SJCRH30 (cell line): Measurements from ENCODE around the gene AOC2. TPM values are rescaled to one million over a fixed set of nuclear protein-coding genes. Genes with fewer than 3 reads are reported as not detected.
"Not testable (repeated sequence)": the region's sequence is repeated elsewhere in the genome, so short reads cannot be mapped to it uniquely, and the experiment has no call there.

Experiments
- DNase-seq, 2 experiments: peaks; one replicate each; pipeline ENCODE4 v3.0.0-alpha.2; 2015 to 2020
- H3K27ac ChIP-seq: fragments of 250-450 bp; sonication (Bioruptor Pico); 2 replicates; pipeline ENCODE4 v1.5.1; 2020; ENCODE audit warnings: mild to moderate bottlenecking, moderate library complexity
- H3K27me3 ChIP-seq: fragments of 250-450 bp; sonication (Bioruptor Pico); 2 replicates; pipeline ENCODE4 v1.5.1; 2020; ENCODE audit warnings: mild to moderate bottlenecking, moderate library complexity
- H3K36me3 ChIP-seq: fragments of 250-450 bp; sonication (Bioruptor Pico); 2 replicates; pipeline ENCODE4 v1.5.1; 2020; ENCODE audit warnings: mild to moderate bottlenecking, moderate library complexity
- H3K4me1 ChIP-seq: fragments of 250-450 bp; sonication (Bioruptor Pico); 2 replicates; pipeline ENCODE4 v1.5.1; 2020; ENCODE audit warnings: mild to moderate bottlenecking, moderate library complexity
- H3K4me3 ChIP-seq: fragments of 250-450 bp; sonication (Bioruptor Pico); 2 replicates; pipeline ENCODE4 v1.5.1; 2020; ENCODE audit warnings: mild to moderate bottlenecking, moderate library complexity
- H3K9me3 ChIP-seq: fragments of 250-450 bp; sonication (Bioruptor Pico); replicated peaks from 2 replicates; pipeline ENCODE4 v1.5.1; 2020; ENCODE audit warnings: mild to moderate bottlenecking, moderate library complexity
- total RNA-seq: library from RNA; depleted of rRNA; stranded (reverse); fragments of >200 nt; shearing (Covaris generic); gene quantifications from 2 replicates; pipeline ENCODE4 v1.2.3, GENCODE V29; 2014

AOC2 gene
- total RNA-seq, 1 experiment from 2014 or later, result 1.1 TPM

- peaks cover 4% of the 10 kb centered on the region; the same call in 1 of the 2 replicates for H3K4me1 ChIP-seq
- no peaks in the 10 kb centered on the region for H3K27me3 ChIP-seq
- H3K27ac ChIP-seq, result no peak overlapping the region
- no peak overlapping the region for H3K4me3 ChIP-seq
- no peak for DNase-seq
- H3K9me3 ChIP-seq, result no peaks in the 10 kb centered on the region
- no peaks in the 10 kb centered on the region for H3K36me3 ChIP-seq
Measured at GRCh38 chr17:42855048-42855596, 10.7 kb downstream of the AOC2 start.

GRCh38 chr17:42856093-42856492 is 11.7 kb downstream of the AOC2 start:
- not testable (repeated sequence) for H3K4me1 ChIP-seq, H3K27me3 ChIP-seq, H3K27ac ChIP-seq, H3K9me3 ChIP-seq, DNase-seq, H3K36me3 ChIP-seq, H3K4me3 ChIP-seq

DNA sequence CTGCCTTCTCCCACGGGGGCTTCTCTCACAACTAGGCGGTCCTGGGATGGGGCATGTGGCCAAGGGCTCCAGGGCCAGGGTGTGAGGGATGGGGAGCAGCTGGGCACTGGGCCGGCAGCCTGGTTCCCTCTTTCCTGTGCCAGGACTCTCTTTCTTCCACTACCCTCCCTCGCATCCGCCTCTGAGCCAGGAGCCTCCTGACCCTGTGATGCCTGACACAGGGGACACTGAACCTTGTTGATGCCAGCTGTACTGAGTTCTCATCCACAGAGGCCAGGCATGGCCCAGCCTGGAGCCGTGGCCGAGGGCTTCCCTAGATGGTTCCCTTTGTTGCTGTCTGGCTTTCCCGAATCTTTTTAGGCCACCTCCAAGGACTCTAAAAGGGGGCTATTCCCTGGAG is 12.1 kb downstream of the AOC2 start:
- not testable (repeated sequence) for H3K27ac ChIP-seq, H3K4me3 ChIP-seq, H3K9me3 ChIP-seq, H3K36me3 ChIP-seq, H3K27me3 ChIP-seq, H3K4me1 ChIP-seq, DNase-seq

GRCh38 chr17:42857389-42857788 is 13.0 kb downstream of the AOC2 start:
- no peak for DNase-seq

DNA sequence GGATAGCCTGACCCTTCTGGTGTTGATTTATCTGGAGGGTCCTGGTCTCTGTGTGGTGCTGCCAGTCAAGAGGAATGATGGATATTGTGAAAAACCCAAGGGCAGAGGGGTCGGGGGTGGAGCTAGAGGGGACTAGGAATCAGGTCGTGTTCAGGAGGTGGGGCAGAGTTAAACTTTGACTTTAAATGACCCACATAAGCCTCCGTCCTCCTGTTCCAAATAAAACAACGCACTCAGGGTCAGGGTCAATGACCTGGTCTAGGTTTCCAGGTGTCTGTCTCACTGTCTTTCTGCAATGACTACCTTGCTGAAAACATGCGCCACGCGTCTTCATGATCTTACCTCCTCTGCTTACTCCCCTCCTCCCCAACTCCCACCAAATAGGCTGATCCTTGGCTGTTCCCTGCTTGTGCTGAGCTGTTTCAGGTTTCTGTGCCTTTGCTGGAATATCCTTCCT is 21.3 kb downstream of the AOC2 start:
- Histone ChIP-seq H3K27me3 (no peaks in the 10 kb centered on the region; the same call in 1 of the 2 replicates), H3K4me3 (no peak overlapping the region), H3K27ac (no peak overlapping the region), H3K9me3 (no peaks in the 10 kb centered on the region), H3K4me1 (peaks cover 5% of the 10 kb centered on the region; the same call in 1 of the 2 replicates), H3K36me3 (no peaks in the 10 kb centered on the region)
- DNase-seq, result no peak

More at GRCh38 chr17:42857389-42857788, 13.0 kb downstream of the AOC2 start:
- Histone ChIP-seq H3K36me3 (no peaks in the 10 kb centered on the region), H3K27ac (no peak overlapping the region), H3K4me3 (no peak overlapping the region), H3K4me1 (no peaks in the 10 kb centered on the region), H3K27me3 (no peaks in the 10 kb centered on the region), H3K9me3 (no peaks in the 10 kb centered on the region)

GRCh38 chr17:42866216-42866615 is 21.8 kb downstream of the AOC2 start:
- H3K9me3 ChIP-seq, result no peaks in the 10 kb centered on the region
- H3K4me1 ChIP-seq, result peaks cover 5% of the 10 kb centered on the region; the same call in 1 of the 2 replicates
- H3K27ac ChIP-seq, result no peak overlapping the region
- no peak overlapping the region for H3K4me3 ChIP-seq
- no peaks in the 10 kb centered on the region; the same call in 1 of the 2 replicates for H3K27me3 ChIP-seq
- H3K36me3 ChIP-seq, result no peaks in the 10 kb centered on the region
- no peak for DNase-seq

- no peaks in the 10 kb centered on the region; the same call in 1 of the 2 replicates for H3K27me3 ChIP-seq
- peaks cover 5% of the 10 kb centered on the region; the same call in 1 of the 2 replicates for H3K4me1 ChIP-seq
- no peaks in the 10 kb centered on the region for H3K9me3 ChIP-seq
- no peak for DNase-seq
- no peak overlapping the region for H3K4me3 ChIP-seq
- H3K36me3 ChIP-seq, result no peaks in the 10 kb centered on the region
- no peak overlapping the region for H3K27ac ChIP-seq
Measured at GRCh38 chr17:42866631-42867575, 22.5 kb downstream of the AOC2 start.

- not testable (repeated sequence) for H3K36me3 ChIP-seq, H3K4me1 ChIP-seq, DNase-seq, H3K27me3 ChIP-seq, H3K9me3 ChIP-seq, H3K27ac ChIP-seq, H3K4me3 ChIP-seq
Measured at GRCh38 chr17:42867694-42868261, 23.4 kb downstream of the AOC2 start.

DNA sequence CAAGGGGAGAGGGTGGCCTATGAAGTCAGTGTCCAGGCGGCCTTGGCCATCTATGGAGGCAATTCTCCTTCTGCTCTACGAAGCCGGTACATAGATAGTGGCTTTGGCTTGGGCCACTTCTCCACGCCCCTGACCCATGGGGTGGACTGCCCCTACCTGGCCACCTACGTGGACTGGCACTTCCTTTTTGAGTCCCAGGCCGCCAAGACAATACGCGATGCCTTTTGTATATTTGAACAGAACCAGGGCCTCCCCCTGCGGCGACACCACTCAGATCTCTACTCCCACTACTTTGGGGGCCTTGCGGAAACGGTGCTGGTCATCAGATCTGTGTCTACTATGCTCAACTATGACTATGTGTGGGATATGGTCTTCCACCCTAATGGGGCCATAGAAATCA is 24.0 kb downstream of the AOC2 start:
- Histone ChIP-seq H3K36me3 (no peaks in the 10 kb centered on the region), H3K27me3 (no peaks in the 10 kb centered on the region; the same call in 1 of the 2 replicates), H3K4me1 (peaks cover 5% of the 10 kb centered on the region; the same call in 1 of the 2 replicates), H3K27ac (no peak overlapping the region), H3K9me3 (no peaks in the 10 kb centered on the region), H3K4me3 (no peak overlapping the region)
- no peak for DNase-seq

- Histone ChIP-seq H3K27me3 (no peaks in the 10 kb centered on the region), H3K4me3 (no peak overlapping the region), H3K27ac (no peak overlapping the region), H3K9me3 (no peaks in the 10 kb centered on the region), H3K4me1 (no peaks in the 10 kb centered on the region), H3K36me3 (no peaks in the 10 kb centered on the region)
- no peak for DNase-seq
Measured at GRCh38 chr17:42871647-42872046, 27.3 kb downstream of the AOC2 start.

- Histone ChIP-seq H3K27ac (no peak overlapping the region), H3K9me3 (no peaks in the 10 kb centered on the region), H3K4me1 (no peaks in the 10 kb centered on the region), H3K27me3 (peaks cover 1% of the 10 kb centered on the region; the same call in 1 of the 2 replicates), H3K4me3 (no peak overlapping the region), H3K36me3 (no peaks in the 10 kb centered on the region)
- DNase-seq, result no peak
Measured at GRCh38 chr17:42872251-42872965, 28.0 kb downstream of the AOC2 start.

- peaks cover 5% of the 10 kb centered on the region; the same call in 1 of the 2 replicates for H3K27me3 ChIP-seq
- no peak for DNase-seq
- no peaks in the 10 kb centered on the region for H3K9me3 ChIP-seq
- H3K36me3 ChIP-seq, result no peaks in the 10 kb centered on the region
- no peak overlapping the region for H3K4me3 ChIP-seq
- no peaks in the 10 kb centered on the region for H3K4me1 ChIP-seq
- no peak overlapping the region for H3K27ac ChIP-seq
Measured at GRCh38 chr17:42873315-42873714, 28.9 kb downstream of the AOC2 start.

DNA sequence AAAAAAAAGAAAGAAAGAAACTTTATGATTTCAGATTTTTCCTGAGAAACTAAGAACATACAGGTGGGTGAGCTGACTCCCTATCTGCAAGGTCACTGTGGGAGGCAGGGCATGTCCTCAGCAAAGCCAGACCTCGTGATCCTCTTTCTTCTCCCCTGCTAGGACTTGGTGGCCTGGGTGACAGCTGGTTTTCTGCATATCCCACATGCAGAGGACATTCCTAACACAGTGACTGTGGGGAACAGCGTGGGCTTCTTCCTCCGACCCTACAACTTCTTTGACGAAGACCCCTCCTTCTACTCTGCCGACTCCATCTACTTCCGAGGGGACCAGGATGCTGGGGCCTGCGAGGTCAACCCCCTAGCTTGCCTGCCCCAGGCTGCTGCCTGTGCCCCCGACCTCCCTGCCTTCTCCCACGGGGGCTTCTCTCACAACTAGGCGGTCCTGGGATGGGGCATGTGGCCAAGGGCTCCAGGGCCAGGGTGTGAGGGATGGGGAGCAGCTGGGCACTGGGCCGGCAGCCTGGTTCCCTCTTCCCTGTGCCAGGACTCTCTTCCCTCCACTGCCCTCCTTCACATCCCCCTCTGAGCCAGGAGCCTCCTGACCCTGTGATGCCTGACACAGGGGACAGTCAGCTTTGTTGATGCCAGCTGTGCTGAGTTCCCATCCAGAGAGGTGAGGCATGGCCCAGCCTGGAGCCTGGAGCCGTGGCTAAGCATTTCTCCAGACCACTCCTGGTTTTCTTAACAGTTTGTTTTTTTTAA is 29.7 kb downstream of the AOC2 start:
- not testable (repeated sequence) for DNase-seq, H3K27me3 ChIP-seq, H3K4me1 ChIP-seq, H3K36me3 ChIP-seq, H3K4me3 ChIP-seq, H3K27ac ChIP-seq, H3K9me3 ChIP-seq

- H3K36me3 ChIP-seq, result no peaks in the 10 kb centered on the region
- no peaks in the 10 kb centered on the region for H3K4me1 ChIP-seq
- no peak for DNase-seq
- peaks cover 15% of the 10 kb centered on the region for H3K27me3 ChIP-seq
- no peaks in the 10 kb centered on the region for H3K9me3 ChIP-seq
- no peak overlapping the region for H3K27ac ChIP-seq
- no peak overlapping the region for H3K4me3 ChIP-seq
Measured at GRCh38 chr17:42877037-42877436, 32.7 kb downstream of the AOC2 start.
